ENCODE data around the gene MICAL2.

Gene MICAL2

GRCh38 chr11:12192794-12193514, 82.6 kb downstream of the MICAL2 start:
- DNase-seq, result no peak

GRCh38 chr11:12193515-12194336, 83.3 kb downstream of the MICAL2 start:
- DNase-seq, result no peak

- DNase-seq, result no peak
Observed at GRCh38 chr11:12195768-12196167, 85.4 kb downstream of the MICAL2 start.

- no peak for DNase-seq
Observed at GRCh38 chr11:12196308-12196707, 85.9 kb downstream of the MICAL2 start.

GRCh38 chr11:12196872-12197271, 86.5 kb downstream of the MICAL2 start:
- no peak for DNase-seq

- peak in 1 of 2 experiments; percentile 48 for DNase-seq
Observed at GRCh38 chr11:12198251-12199222, 88.1 kb downstream of the MICAL2 start.

- peak; percentile 36 to 77 for DNase-seq
Observed at GRCh38 chr11:12199231-12199948, 89.0 kb downstream of the MICAL2 start.

- peak in 1 of 2 experiments; percentile 63 for DNase-seq
Observed at GRCh38 chr11:12200279-12200990, 90.0 kb downstream of the MICAL2 start.

- no peak for DNase-seq
Observed at GRCh38 chr11:12200991-12201985, 90.9 kb downstream of the MICAL2 start.

- DNase-seq, result no peak
Observed at GRCh38 chr11:12202661-12203310, 92.4 kb downstream of the MICAL2 start.

- no peak for DNase-seq
Observed at GRCh38 chr11:12204506-12204905, 94.1 kb downstream of the MICAL2 start.

GRCh38 chr11:12205330-12205729, 94.9 kb downstream of the MICAL2 start:
- DNase-seq, result no peak

GRCh38 chr11:12206529-12206928, 96.1 kb downstream of the MICAL2 start:
- DNase-seq, result no peak

GRCh38 chr11:12207384-12208150, 97.2 kb downstream of the MICAL2 start:
- no peak for DNase-seq

- no peak for DNase-seq
Observed at GRCh38 chr11:12209096-12209495, 98.7 kb downstream of the MICAL2 start.

- DNase-seq, result no peak
Observed at GRCh38 chr11:12210200-12210599, 99.8 kb downstream of the MICAL2 start.

- no peak for DNase-seq
Observed at GRCh38 chr11:12211331-12212065, 101.1 kb downstream of the MICAL2 start.

- DNase-seq, result peak in 1 of 2 experiments; percentile 18
Observed at GRCh38 chr11:12212174-12212820, 101.9 kb downstream of the MICAL2 start.

Data from NCI-H2081 (cell line).